ENCODE measurements around the gene KLF3. TPM values are rescaled to one million over a fixed set of nuclear protein-coding genes. Genes with fewer than 3 reads are reported as not detected.

The KLF3 gene
- total and polyA plus RNA-seq, 2 of the 4 experiments (the other 2 are of a cell fraction): 8.2 to 12.6 TPM

DNA sequence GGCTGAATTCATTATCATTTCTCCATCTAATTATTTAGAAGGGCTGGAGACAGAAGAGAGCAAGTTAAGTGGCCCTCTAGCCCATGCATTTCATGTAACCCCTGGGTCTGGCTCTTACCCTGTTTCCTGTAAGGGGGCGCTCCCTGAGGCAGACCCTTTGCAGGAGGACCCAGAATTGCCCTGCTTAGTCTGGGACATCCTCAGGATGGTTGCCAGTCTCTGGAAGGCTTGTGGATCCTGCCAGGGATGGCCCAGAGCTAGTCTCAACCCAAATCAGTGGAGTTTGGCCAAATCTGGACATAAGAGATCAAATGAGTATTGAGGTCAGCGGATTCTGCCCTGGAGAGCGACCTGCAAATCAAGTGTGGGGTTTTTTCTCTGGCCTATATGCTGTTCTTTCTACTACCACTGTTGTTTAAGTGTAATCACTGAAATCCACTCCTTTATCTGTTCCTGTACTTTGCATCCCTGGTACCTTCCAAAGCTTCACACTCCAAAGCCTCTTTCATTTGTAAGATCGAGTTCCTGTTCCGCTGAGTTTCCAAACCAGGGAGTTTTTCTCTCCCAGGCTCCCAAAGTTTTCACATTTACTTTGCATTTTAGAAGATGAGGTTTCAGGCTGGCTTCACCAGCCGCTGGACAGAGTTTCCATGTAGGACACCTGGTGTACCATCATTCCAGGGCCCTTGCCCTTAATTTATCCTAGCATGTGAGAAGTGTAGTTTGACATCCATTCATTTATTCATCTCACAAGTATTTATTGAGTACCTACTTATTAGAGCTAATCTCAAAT is 6.3 kb downstream of the KLF3 start:
- no peak for TF ChIP-seq CHD1 (IDR thresholded peaks at IDR 0.05; ENCODE audit: low read depth, low read length)
- TF ChIP-seq, protein P1, sequence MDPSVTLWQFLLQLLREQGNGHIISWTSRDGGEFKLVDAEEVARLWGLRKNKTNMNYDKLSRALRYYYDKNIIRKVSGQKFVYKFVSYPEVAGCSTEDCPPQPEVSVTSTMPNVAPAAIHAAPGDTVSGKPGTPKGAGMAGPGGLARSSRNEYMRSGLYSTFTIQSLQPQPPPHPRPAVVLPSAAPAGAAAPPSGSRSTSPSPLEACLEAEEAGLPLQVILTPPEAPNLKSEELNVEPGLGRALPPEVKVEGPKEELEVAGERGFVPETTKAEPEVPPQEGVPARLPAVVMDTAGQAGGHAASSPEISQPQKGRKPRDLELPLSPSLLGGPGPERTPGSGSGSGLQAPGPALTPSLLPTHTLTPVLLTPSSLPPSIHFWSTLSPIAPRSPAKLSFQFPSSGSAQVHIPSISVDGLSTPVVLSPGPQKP (IDR thresholded peaks at IDR 0.05; ENCODE audit: borderline replicate concordance, low read depth, low read length): no peak
- no peak for TF ChIP-seq FOS (IDR thresholded peaks at IDR 0.05; ENCODE audit: low read depth, low read length)
- TF ChIP-seq BHLHE40 (IDR thresholded peaks at IDR 0.05; ENCODE audit: low read depth, low read length): no peak
- TF ChIP-seq, protein P2, sequence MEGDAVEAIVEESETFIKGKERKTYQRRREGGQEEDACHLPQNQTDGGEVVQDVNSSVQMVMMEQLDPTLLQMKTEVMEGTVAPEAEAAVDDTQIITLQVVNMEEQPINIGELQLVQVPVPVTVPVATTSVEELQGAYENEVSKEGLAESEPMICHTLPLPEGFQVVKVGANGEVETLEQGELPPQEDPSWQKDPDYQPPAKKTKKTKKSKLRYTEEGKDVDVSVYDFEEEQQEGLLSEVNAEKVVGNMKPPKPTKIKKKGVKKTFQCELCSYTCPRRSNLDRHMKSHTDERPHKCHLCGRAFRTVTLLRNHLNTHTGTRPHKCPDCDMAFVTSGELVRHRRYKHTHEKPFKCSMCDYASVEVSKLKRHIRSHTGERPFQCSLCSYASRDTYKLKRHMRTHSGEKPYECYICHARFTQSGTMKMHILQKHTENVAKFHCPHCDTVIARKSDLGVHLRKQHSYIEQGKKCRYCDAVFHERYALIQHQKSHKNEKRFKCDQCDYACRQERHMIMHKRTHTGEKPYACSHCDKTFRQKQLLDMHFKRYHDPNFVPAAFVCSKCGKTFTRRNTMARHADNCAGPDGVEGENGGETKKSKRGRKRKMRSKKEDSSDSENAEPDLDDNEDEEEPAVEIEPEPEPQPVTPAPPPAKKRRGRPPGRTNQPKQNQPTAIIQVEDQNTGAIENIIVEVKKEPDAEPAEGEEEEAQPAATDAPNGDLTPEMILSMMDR (conservative IDR thresholded peaks at IDR 0.05; ENCODE audit: low read depth, low read length): no peak
- TF ChIP-seq MAFK (IDR thresholded peaks at IDR 0.05; ENCODE audit: low read depth, low read length): no peak
- TF ChIP-seq NFE2L2 (IDR thresholded peaks at IDR 0.05; ENCODE audit: low read depth, low read length): no peak
- no peak for TF ChIP-seq POLR2A (IDR thresholded peaks at IDR 0.05; ENCODE audit: low read depth, low read length)

More for the DNA sequence above, 6.3 kb downstream of the KLF3 start:
- DNase-seq (no peak), ATAC-seq (ENCODE audit: low read depth) (no peak)
- Histone ChIP-seq H3K9me1 (ENCODE audit: insufficient read depth, low read length) (peaks cover 28% of the 10 kb centered on the region), H3K14ac (replicated peaks; ENCODE audit: low read depth, low read length) (no peak overlapping the region), H3K9ac (ENCODE audit: low read depth, low read length) (no peak overlapping the region), H2AK9ac (replicated peaks; ENCODE audit: low read depth, low read length, poor library complexity) (no peak overlapping the region), H4K20me1 (ENCODE audit: insufficient read depth, low read length) (peaks cover 61% of the 10 kb centered on the region), H3K36me3 (ENCODE audit: control insufficient read depth, insufficient read depth, low read length) (no peaks in the 10 kb centered on the region; the same call in 1 of the 2 replicates), H3K4ac (ENCODE audit: low read depth, low read length) (no peak overlapping the region), H3K79me1 (ENCODE audit: low read depth in 1 of 2, low read length in 2 of 2) (peaks cover 30 to 59% of the 10 kb centered on the region in 2 experiments), H4K91ac (ENCODE audit: insufficient read depth, low read depth, low read length) (no peak overlapping the region), H4K8ac (ENCODE audit: low read depth in 2 of 2, low read length in 2 of 2) (no peak overlapping the region), H3K23ac (ENCODE audit: low read depth, low read length) (no peak overlapping the region; the same call in 1 of the 2 replicates), H2AFZ (replicated peaks; ENCODE audit: low read length, poor library complexity) (no peak overlapping the region), H2BK15ac (ENCODE audit: low read depth, low read length) (no peak overlapping the region), H2BK20ac (ENCODE audit: low read depth, low read length) (no peak overlapping the region), H3K4me1 (ENCODE audit: control insufficient read depth, insufficient read depth, low read length) (peaks cover 39% of the 10 kb centered on the region), H3K4me3 (ENCODE audit: insufficient read depth, low read depth, low read length) (no peak overlapping the region), H2BK120ac (ENCODE audit: low read depth, low read length) (no peak overlapping the region), H3K18ac (ENCODE audit: low read depth, low read length) (no peak overlapping the region), H2BK5ac (ENCODE audit: low read depth, low read length, poor library complexity, severe bottlenecking) (no peak overlapping the region), H3K27ac (ENCODE audit: insufficient read depth, low read length) (no peak overlapping the region), H3K27me3 (ENCODE audit: control insufficient read depth, insufficient read depth, low read length) (no peaks in the 10 kb centered on the region), H3K56ac (ENCODE audit: extremely low read depth, insufficient read depth, low read length) (no peak overlapping the region), H3K9me3 (ENCODE audit: control insufficient read depth, insufficient read depth, low read length) (no peaks in the 10 kb centered on the region), H4K5ac (ENCODE audit: low read depth, low read length) (no peak overlapping the region), H3K4me2 (ENCODE audit: low read depth, low read length) (no peak overlapping the region), H2AK5ac (ENCODE audit: low read depth, low read length) (no peak overlapping the region)
- 100% methylated on average over 1 of the region's 6 CpGs; no CpG with 5 or more reads in 1 of the 2 experiments for whole genome bisulfite sequencing, 2 experiments (ENCODE audit: extremely low coverage in 2 of 2, insufficient read length in 1 of 2)
- CTCF ChIA-PET: interaction anchor here (0.5 to 0.6 kb wide), 2 partner anchors 608 to 1072 kb away, joined by 3 to 4 read pairs; no protein-coding TSS in a partner anchor
- intact Hi-C loops (cut with micrococcal nuclease) (no loop called here), in situ Hi-C loops (cut with MboI; ENCODE audit: low sequenced_read_pairs) (loop anchor here (5.0 kb wide), 3 partner anchors 353 to 593 kb away; no protein-coding TSS in a partner anchor), dilution Hi-C loops (cut with HindIII; ENCODE audit: low sequenced_read_pairs, unreplicated experiment) (no loop called here)
- BruUV-seq (replicated peaks): no TSS peak
- POLR2A ChIA-PET (ENCODE audit: unreplicated experiment): no interaction called here
